ENCODE results near the gene IGSF23. TPM values are rescaled to one million over a fixed set of nuclear protein-coding genes. Genes with fewer than 3 reads are reported as not detected.

Gene IGSF23
- total and polyA plus RNA-seq, 3 donors from 2014 or later: 0.37 to 0.79 TPM; not detected in 1

DNA sequence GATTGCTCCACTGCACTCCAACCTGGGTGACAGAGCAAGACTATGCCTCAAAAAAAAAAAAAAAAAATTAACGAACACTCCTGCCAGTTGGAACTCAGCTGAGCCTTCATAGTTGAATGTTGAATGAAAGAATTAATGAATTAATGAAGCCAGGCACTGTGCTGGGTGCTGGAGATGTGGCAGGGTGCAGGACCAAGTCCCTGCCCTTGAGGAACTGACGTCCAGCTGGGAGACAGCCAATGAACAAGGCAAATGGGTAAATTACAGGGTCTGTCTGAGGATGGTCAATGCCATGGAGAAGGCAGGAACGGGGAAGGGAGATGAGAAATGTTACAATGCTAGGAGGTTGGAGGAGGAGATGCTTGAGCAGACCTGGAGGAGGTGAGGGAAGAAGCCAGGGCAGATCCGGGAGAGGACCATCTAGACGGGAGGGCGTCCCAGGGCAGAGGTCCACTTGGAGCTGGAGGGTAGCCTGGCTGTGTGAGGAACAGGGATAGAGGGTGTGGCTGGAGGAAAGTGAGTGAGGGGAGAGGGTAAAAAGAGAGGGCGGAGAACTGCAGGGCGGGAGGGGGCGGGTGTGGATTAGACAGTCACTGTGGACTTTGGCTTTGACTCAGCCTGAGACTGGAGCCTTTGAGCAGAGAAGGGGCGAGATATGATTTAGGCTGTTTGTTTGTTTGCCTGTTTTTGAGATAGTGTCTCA lies 16.8 kb upstream of the IGSF23 start:
- H3K36me3 ChIP-seq (ENCODE audit: low read depth, missing control alignments): no peaks in the 10 kb centered on the region
- H3K27me3 ChIP-seq: no peaks in the 10 kb centered on the region
- DNase-seq: no peak
- no peaks in the 10 kb centered on the region for H3K9me3 ChIP-seq
- WGBS, 2 donors: 76 to 83% methylated on average over 10 of the region's 10 CpGs
- H3K4me3 ChIP-seq: no peak overlapping the region
- no peak for TF ChIP-seq POLR2A (IDR thresholded peaks at IDR 0.05)
- intact Hi-C loops (cut with DNase I; ENCODE audit: low total_unique reads): no loop called here
- H3K27ac ChIP-seq: no peak overlapping the region
- no peaks in the 10 kb centered on the region for H3K4me1 ChIP-seq

GRCh38 chr19:44597131-44597491 lies 16.3 kb upstream of the IGSF23 start:
- H3K4me1 ChIP-seq: no peaks in the 10 kb centered on the region
- no peak overlapping the region for H3K27ac ChIP-seq
- H3K9me3 ChIP-seq: no peaks in the 10 kb centered on the region
- TF ChIP-seq POLR2A (IDR thresholded peaks at IDR 0.05): no peak
- TF ChIP-seq, protein P1, sequence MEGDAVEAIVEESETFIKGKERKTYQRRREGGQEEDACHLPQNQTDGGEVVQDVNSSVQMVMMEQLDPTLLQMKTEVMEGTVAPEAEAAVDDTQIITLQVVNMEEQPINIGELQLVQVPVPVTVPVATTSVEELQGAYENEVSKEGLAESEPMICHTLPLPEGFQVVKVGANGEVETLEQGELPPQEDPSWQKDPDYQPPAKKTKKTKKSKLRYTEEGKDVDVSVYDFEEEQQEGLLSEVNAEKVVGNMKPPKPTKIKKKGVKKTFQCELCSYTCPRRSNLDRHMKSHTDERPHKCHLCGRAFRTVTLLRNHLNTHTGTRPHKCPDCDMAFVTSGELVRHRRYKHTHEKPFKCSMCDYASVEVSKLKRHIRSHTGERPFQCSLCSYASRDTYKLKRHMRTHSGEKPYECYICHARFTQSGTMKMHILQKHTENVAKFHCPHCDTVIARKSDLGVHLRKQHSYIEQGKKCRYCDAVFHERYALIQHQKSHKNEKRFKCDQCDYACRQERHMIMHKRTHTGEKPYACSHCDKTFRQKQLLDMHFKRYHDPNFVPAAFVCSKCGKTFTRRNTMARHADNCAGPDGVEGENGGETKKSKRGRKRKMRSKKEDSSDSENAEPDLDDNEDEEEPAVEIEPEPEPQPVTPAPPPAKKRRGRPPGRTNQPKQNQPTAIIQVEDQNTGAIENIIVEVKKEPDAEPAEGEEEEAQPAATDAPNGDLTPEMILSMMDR (IDR thresholded peaks at IDR 0.05): no peak
- 68 to 78% methylated on average over 3 of the region's 3 CpGs for WGBS, 2 donors
- intact Hi-C loops (cut with DNase I; ENCODE audit: low total_unique reads): no loop called here
- H3K27me3 ChIP-seq: no peaks in the 10 kb centered on the region
- no peaks in the 10 kb centered on the region for H3K36me3 ChIP-seq (ENCODE audit: low read depth, missing control alignments)
- DNase-seq: no peak
- no peak overlapping the region for H3K4me3 ChIP-seq

DNA sequence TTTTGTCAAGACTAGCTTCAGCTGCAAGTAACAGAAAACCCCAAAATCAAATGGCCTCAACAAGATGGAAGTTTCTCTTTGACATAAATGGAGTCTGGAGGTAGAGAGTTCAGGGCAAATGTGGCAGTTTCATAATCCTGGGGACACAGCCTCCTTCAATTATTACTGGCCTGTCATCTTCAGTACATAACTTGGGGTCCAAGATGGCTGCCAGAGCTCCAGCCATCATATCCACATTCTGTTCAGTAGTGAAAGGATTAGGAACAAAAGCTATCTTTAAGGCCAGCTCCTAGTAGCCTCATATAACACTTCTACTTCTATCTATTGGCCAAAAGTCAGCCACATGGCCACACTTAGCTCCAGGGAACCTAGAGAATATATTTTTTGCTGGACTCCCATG lies 15.0 kb upstream of the IGSF23 start:
- no peaks in the 10 kb centered on the region for H3K36me3 ChIP-seq (ENCODE audit: low read depth, missing control alignments)
- no peak for TF ChIP-seq POLR2A (IDR thresholded peaks at IDR 0.05)
- TF ChIP-seq, protein P1 (IDR thresholded peaks at IDR 0.05): no peak
- H3K27ac ChIP-seq: no peak overlapping the region
- H3K27me3 ChIP-seq: no peaks in the 10 kb centered on the region
- no peak overlapping the region for H3K4me3 ChIP-seq
- intact Hi-C loops (cut with DNase I; ENCODE audit: low total_unique reads): no loop called here
- no peaks in the 10 kb centered on the region for H3K4me1 ChIP-seq
- no peak for DNase-seq
- H3K9me3 ChIP-seq: no peaks in the 10 kb centered on the region

- H3K27me3 ChIP-seq: no peaks in the 10 kb centered on the region
- intact Hi-C loops (cut with DNase I; ENCODE audit: low total_unique reads): no loop called here
- no peaks in the 10 kb centered on the region for H3K4me1 ChIP-seq
- no peaks in the 10 kb centered on the region for H3K9me3 ChIP-seq
- no peak overlapping the region for H3K4me3 ChIP-seq
- H3K36me3 ChIP-seq (ENCODE audit: low read depth, missing control alignments): no peaks in the 10 kb centered on the region
- TF ChIP-seq, protein P1 (IDR thresholded peaks at IDR 0.05): no peak
- no peak for TF ChIP-seq POLR2A (IDR thresholded peaks at IDR 0.05)
- WGBS, 2 donors: 57 to 73% methylated on average over 1 to 3 of the region's 3 CpGs
- DNase-seq: no peak
- H3K27ac ChIP-seq: no peak overlapping the region
These were observed 14.5 kb upstream of the IGSF23 start for GRCh38 chr19:44598880-44599279.

GRCh38 chr19:44600466-44600865 lies 12.9 kb upstream of the IGSF23 start:
- Histone ChIP-seq H3K36me3 (ENCODE audit: low read depth, missing control alignments) (no peaks in the 10 kb centered on the region), H3K4me1 (no peaks in the 10 kb centered on the region), H3K27me3 (no peaks in the 10 kb centered on the region), H3K9me3 (no peaks in the 10 kb centered on the region), H3K4me3 (no peak overlapping the region), H3K27ac (no peak overlapping the region)
- intact Hi-C loops (cut with DNase I; ENCODE audit: low total_unique reads): no loop called here
- no peak for DNase-seq
- WGBS, 2 donors: 67 to 76% methylated on average over 4 of the region's 4 CpGs
- no peak for TF ChIP-seq POLR2A (IDR thresholded peaks at IDR 0.05)
- TF ChIP-seq, protein P1 (IDR thresholded peaks at IDR 0.05): no peak
